Measurements from ENCODE around the gene STON2. TPM values are rescaled to one million over a fixed set of nuclear protein-coding genes. Genes with fewer than 3 reads are reported as not detected.

The STON2 gene
- total RNA-seq, 1 experiment from 2014 or later, result 0.36 TPM

DNA sequence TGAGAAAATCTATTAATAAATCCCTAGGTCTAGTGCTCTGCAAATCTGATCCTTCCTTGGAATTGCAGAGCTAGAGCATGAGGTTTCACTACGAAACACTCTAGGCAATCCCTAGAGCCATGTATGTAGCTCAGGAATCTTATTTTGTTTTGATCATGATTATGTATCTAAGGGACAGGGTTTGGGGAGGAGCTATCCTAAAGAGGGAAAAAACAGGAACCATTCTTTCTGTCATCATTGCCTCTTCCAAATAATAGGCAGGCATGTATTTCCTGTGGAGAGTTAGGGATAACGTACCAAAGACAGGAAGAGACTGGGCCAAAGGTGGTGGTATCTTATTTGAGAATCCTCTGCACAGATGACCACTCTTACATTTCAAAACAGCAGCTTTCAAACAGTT lies 90.6 kb downstream of the STON2 start:
- intact Hi-C loops (cut with micrococcal nuclease; ENCODE audit: unreplicated experiment) (no loop called here), in situ Hi-C loops (cut with HindIII; ENCODE audit: low pct_unique_long_range_greater_than_20kb, low sequenced_read_pairs) (no loop called here)
- no peak for TF ChIP-seq SIN3A (IDR thresholded peaks at IDR 0.05; ENCODE audit: borderline replicate concordance, insufficient read depth, low read depth, low read length)
- no peak for TF ChIP-seq TCF7L2 (IDR thresholded peaks at IDR 0.05; ENCODE audit: low read depth, low read length)
- no peak for TF ChIP-seq POLR2AphosphoS5 (IDR thresholded peaks at IDR 0.05; ENCODE audit: low read depth, low read length)
- TF ChIP-seq, protein P1, sequence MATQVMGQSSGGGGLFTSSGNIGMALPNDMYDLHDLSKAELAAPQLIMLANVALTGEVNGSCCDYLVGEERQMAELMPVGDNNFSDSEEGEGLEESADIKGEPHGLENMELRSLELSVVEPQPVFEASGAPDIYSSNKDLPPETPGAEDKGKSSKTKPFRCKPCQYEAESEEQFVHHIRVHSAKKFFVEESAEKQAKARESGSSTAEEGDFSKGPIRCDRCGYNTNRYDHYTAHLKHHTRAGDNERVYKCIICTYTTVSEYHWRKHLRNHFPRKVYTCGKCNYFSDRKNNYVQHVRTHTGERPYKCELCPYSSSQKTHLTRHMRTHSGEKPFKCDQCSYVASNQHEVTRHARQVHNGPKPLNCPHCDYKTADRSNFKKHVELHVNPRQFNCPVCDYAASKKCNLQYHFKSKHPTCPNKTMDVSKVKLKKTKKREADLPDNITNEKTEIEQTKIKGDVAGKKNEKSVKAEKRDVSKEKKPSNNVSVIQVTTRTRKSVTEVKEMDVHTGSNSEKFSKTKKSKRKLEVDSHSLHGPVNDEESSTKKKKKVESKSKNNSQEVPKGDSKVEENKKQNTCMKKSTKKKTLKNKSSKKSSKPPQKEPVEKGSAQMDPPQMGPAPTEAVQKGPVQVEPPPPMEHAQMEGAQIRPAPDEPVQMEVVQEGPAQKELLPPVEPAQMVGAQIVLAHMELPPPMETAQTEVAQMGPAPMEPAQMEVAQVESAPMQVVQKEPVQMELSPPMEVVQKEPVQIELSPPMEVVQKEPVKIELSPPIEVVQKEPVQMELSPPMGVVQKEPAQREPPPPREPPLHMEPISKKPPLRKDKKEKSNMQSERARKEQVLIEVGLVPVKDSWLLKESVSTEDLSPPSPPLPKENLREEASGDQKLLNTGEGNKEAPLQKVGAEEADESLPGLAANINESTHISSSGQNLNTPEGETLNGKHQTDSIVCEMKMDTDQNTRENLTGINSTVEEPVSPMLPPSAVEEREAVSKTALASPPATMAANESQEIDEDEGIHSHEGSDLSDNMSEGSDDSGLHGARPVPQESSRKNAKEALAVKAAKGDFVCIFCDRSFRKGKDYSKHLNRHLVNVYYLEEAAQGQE (IDR thresholded peaks at IDR 0.05; ENCODE audit: insufficient read depth in 1 of 2, low read depth in 2 of 2, low read length in 1 of 2), result no peak
- TF ChIP-seq, protein P2, sequence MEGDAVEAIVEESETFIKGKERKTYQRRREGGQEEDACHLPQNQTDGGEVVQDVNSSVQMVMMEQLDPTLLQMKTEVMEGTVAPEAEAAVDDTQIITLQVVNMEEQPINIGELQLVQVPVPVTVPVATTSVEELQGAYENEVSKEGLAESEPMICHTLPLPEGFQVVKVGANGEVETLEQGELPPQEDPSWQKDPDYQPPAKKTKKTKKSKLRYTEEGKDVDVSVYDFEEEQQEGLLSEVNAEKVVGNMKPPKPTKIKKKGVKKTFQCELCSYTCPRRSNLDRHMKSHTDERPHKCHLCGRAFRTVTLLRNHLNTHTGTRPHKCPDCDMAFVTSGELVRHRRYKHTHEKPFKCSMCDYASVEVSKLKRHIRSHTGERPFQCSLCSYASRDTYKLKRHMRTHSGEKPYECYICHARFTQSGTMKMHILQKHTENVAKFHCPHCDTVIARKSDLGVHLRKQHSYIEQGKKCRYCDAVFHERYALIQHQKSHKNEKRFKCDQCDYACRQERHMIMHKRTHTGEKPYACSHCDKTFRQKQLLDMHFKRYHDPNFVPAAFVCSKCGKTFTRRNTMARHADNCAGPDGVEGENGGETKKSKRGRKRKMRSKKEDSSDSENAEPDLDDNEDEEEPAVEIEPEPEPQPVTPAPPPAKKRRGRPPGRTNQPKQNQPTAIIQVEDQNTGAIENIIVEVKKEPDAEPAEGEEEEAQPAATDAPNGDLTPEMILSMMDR (IDR thresholded peaks at IDR 0.05), result no peak
- no peaks in the 10 kb centered on the region for H3K4me1 ChIP-seq (ENCODE audit: control insufficient read depth, insufficient read depth, low read length)
- no TSS peak for BruUV-seq (replicated peaks)
- H3K36me3 ChIP-seq (ENCODE audit: control insufficient read depth, insufficient read depth, low read length), result no peaks in the 10 kb centered on the region
- no peak for ATAC-seq
- H3K27me3 ChIP-seq (ENCODE audit: control insufficient read depth, insufficient read depth, low read length), result no peaks in the 10 kb centered on the region
- no peak overlapping the region for H3K27ac ChIP-seq (ENCODE audit: low read length)
- H3K9me3 ChIP-seq (ENCODE audit: control insufficient read depth, insufficient read depth, low read depth, low read length), result no peaks in the 10 kb centered on the region
- ChIA-PET CTCF (no interaction called here), POLR2A (no interaction called here)
- no peak for DNase-seq (ENCODE audit: low read depth, low spot score)
- no peak overlapping the region for H3K4me3 ChIP-seq (ENCODE audit: low read depth in 2 of 2, low read length in 2 of 2)

DNA sequence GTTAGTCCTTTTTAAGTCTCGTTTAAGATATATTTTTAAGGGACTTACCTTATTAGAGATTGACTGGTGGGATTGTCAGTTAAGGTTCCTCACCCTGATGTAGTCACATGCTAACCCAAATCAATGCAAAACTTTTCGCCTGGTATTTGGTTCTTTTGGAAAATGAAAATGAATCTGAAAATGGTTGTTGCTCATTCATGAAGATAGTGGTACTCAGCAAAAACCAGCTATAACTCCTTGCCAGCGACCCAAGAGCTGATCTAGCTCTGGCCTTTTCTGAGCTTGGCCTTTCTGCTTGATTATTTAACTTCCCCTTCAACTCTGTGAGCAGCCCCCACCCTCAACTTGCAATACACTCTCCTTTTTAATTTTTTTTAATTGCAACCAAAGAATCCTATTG lies 94.4 kb downstream of the STON2 start:
- TF ChIP-seq POLR2AphosphoS5 (IDR thresholded peaks at IDR 0.05; ENCODE audit: low read depth, low read length) (no peak), SIN3A (IDR thresholded peaks at IDR 0.05; ENCODE audit: borderline replicate concordance, insufficient read depth, low read depth, low read length) (no peak), TCF7L2 (IDR thresholded peaks at IDR 0.05; ENCODE audit: low read depth, low read length) (no peak)
- TF ChIP-seq, protein P2 (IDR thresholded peaks at IDR 0.05), result no peak
- TF ChIP-seq, protein P1 (IDR thresholded peaks at IDR 0.05; ENCODE audit: insufficient read depth in 1 of 2, low read depth in 2 of 2, low read length in 1 of 2), result no peak
- CTCF ChIA-PET, result no interaction called here
- no peaks in the 10 kb centered on the region for H3K4me1 ChIP-seq (ENCODE audit: control insufficient read depth, insufficient read depth, low read length)
- H3K4me3 ChIP-seq (ENCODE audit: low read depth in 2 of 2, low read length in 2 of 2), result no peak overlapping the region
- POLR2A ChIA-PET, result no interaction called here
- no peak overlapping the region for H3K27ac ChIP-seq (ENCODE audit: low read length)
- H3K9me3 ChIP-seq (ENCODE audit: control insufficient read depth, insufficient read depth, low read depth, low read length), result no peaks in the 10 kb centered on the region
- no peaks in the 10 kb centered on the region for H3K27me3 ChIP-seq (ENCODE audit: control insufficient read depth, insufficient read depth, low read length)
- DNase-seq (ENCODE audit: low read depth, low spot score) (no peak), ATAC-seq (no peak)
- in situ Hi-C loops (cut with HindIII; ENCODE audit: low pct_unique_long_range_greater_than_20kb, low sequenced_read_pairs), result no loop called here
- BruUV-seq (replicated peaks), result no TSS peak
- H3K36me3 ChIP-seq (ENCODE audit: control insufficient read depth, insufficient read depth, low read length), result no peaks in the 10 kb centered on the region
- intact Hi-C loops (cut with micrococcal nuclease; ENCODE audit: unreplicated experiment), result no loop called here
